Measurements from ENCODE around the gene CCNL1.

GRCh38 chr3:157128771-157129681, 30.9 kb downstream of the CCNL1 start:
- TF ChIP-seq, protein P1, sequence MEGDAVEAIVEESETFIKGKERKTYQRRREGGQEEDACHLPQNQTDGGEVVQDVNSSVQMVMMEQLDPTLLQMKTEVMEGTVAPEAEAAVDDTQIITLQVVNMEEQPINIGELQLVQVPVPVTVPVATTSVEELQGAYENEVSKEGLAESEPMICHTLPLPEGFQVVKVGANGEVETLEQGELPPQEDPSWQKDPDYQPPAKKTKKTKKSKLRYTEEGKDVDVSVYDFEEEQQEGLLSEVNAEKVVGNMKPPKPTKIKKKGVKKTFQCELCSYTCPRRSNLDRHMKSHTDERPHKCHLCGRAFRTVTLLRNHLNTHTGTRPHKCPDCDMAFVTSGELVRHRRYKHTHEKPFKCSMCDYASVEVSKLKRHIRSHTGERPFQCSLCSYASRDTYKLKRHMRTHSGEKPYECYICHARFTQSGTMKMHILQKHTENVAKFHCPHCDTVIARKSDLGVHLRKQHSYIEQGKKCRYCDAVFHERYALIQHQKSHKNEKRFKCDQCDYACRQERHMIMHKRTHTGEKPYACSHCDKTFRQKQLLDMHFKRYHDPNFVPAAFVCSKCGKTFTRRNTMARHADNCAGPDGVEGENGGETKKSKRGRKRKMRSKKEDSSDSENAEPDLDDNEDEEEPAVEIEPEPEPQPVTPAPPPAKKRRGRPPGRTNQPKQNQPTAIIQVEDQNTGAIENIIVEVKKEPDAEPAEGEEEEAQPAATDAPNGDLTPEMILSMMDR (IDR thresholded peaks at IDR 0.05), result no peak
- TF ChIP-seq POLR2A (IDR thresholded peaks at IDR 0.05), result no peak
- peak; percentile 24 for TF ChIP-seq POLR2AphosphoS5 (IDR thresholded peaks at IDR 0.05)
